AG04449 (cell line): Measurements from ENCODE around the gene CRTAC1.

Experiments
- CTCF ChIA-PET: fragments of 350-600 bp; formaldehyde crosslinking; extraction: SDS; loops from one replicate; lab custom pipeline; 2021; ENCODE audit warnings: antibody characterized with exemption; lab: Yijun Ruan, JAX
- POLR2A ChIA-PET: fragments of 400-600, 350-600 bp; formaldehyde crosslinking; extraction: SDS; loops from one replicate; lab custom pipeline; 2020; ENCODE audit warnings: antibody characterized with exemption, inconsistent platforms; lab: Yijun Ruan, JAX
- DNase-seq: peaks from one replicate; pipeline ENCODE4 v3.0.0-alpha.2; 2010; ENCODE audit warnings: low read depth, low spot score
- H3K4me3 ChIP-seq: 2 replicates; pipeline ENCODE4 v1.5.1; 2011; ENCODE audit warnings: low read depth, mild to moderate bottlenecking, control low read depth, low read length
- TF ChIP-seq, protein P1 (sequence below): IDR thresholded peaks from one replicate; pipeline ENCODE4 v1.5.1; 2011; ENCODE audit warnings: mild to moderate bottlenecking, moderate library complexity, low read length, control low read depth, inconsistent platforms; ENCODE audit not compliant: insufficient read depth; ENCODE audit errors: missing control alignments

CRTAC1 gene

DNA sequence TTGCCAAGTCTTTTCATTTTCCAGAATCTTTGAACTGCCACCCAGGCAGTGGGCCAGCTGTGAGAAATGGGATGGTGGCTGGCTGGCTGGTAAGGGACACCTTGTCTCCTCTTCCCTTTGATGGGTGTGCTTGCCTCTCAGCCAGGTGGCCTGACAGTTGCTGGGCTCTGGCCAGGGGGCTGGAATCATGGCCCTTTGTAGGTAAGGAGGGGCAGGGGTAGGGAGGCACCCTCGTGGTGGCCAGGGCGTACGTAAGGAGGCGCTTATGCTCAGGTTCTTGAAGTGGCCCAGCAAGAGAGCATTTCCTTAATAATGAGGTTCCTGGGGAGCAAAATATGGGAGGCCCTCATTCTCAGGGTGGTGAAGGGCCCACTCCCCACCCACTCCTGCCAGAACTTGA lies 213.8 kb downstream of the CRTAC1 start:
- CTCF ChIA-PET: no interaction called here
- POLR2A ChIA-PET: no interaction called here

More for the DNA sequence above, 213.8 kb downstream of the CRTAC1 start:
- TF ChIP-seq, protein P1, sequence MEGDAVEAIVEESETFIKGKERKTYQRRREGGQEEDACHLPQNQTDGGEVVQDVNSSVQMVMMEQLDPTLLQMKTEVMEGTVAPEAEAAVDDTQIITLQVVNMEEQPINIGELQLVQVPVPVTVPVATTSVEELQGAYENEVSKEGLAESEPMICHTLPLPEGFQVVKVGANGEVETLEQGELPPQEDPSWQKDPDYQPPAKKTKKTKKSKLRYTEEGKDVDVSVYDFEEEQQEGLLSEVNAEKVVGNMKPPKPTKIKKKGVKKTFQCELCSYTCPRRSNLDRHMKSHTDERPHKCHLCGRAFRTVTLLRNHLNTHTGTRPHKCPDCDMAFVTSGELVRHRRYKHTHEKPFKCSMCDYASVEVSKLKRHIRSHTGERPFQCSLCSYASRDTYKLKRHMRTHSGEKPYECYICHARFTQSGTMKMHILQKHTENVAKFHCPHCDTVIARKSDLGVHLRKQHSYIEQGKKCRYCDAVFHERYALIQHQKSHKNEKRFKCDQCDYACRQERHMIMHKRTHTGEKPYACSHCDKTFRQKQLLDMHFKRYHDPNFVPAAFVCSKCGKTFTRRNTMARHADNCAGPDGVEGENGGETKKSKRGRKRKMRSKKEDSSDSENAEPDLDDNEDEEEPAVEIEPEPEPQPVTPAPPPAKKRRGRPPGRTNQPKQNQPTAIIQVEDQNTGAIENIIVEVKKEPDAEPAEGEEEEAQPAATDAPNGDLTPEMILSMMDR: no peak
- no peak for DNase-seq
- H3K4me3 ChIP-seq: no peak overlapping the region
